Measurements from ENCODE around the gene SMPDL3A.

DNA sequence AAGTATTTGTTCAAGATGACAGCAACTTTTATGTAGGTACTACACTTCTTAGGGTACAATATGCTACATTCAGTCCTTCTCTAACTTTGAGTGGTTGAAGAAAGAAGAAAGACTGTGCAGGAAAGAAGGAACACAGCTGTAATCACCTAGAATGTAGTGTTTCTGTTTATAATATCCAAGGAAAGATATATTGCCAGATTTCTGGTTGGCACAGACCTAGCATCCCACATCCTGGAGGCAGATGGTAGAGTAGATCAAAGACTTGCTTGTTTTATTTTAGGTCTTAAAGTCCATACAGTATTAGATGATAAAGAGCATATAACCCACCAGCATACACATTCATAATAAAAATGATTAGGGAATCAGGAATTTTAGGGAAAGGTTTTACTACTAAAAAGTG lies 22.8 kb upstream of the SMPDL3A start:
- TF ChIP-seq, protein P1, sequence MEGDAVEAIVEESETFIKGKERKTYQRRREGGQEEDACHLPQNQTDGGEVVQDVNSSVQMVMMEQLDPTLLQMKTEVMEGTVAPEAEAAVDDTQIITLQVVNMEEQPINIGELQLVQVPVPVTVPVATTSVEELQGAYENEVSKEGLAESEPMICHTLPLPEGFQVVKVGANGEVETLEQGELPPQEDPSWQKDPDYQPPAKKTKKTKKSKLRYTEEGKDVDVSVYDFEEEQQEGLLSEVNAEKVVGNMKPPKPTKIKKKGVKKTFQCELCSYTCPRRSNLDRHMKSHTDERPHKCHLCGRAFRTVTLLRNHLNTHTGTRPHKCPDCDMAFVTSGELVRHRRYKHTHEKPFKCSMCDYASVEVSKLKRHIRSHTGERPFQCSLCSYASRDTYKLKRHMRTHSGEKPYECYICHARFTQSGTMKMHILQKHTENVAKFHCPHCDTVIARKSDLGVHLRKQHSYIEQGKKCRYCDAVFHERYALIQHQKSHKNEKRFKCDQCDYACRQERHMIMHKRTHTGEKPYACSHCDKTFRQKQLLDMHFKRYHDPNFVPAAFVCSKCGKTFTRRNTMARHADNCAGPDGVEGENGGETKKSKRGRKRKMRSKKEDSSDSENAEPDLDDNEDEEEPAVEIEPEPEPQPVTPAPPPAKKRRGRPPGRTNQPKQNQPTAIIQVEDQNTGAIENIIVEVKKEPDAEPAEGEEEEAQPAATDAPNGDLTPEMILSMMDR (IDR thresholded peaks at IDR 0.05): no peak
- TF ChIP-seq RAD21 (conservative IDR thresholded peaks at IDR 0.05 in 1 of 2, IDR thresholded peaks at IDR 0.05 in 1 of 2) (no peak), NPAS2 (CRISPR knock-in tag; IDR thresholded peaks at IDR 0.05; ENCODE audit: borderline replicate concordance) (no peak), POLR2A (IDR thresholded peaks at IDR 0.05; ENCODE audit: low read length) (no peak)
